Endometrium (tissue), 2 donors: Measurements from ENCODE around the gene TGM5.
"Not testable (repeated sequence)": the region's sequence is repeated elsewhere in the genome, so short reads cannot be mapped to it uniquely, and the experiment has no call there.

Experiments used
- FAIRE-seq: peaks from 2 replicates; lab custom pipeline; 2012; peaks lifted over from hg19 to GRCh38; lab: Jason Lieb, UNC
- donor health status: control.
- donor health status: control.

TGM5 gene

GRCh38 chr15:43275740-43276562 is 9.2 kb upstream of the TGM5 start:
- FAIRE-seq: no peak

- FAIRE-seq: no peak
These were observed 7.4 kb upstream of the TGM5 start for GRCh38 chr15:43274136-43274535.

GRCh38 chr15:43273243-43273642 is 6.5 kb upstream of the TGM5 start:
- no peak for FAIRE-seq

GRCh38 chr15:43271908-43272307 is 5.2 kb upstream of the TGM5 start:
- not testable (repeated sequence) for FAIRE-seq

GRCh38 chr15:43270676-43271306 is 4.1 kb upstream of the TGM5 start:
- no peak for FAIRE-seq

- FAIRE-seq: no peak
These were observed 3.5 kb upstream of the TGM5 start for GRCh38 chr15:43270113-43270665.

GRCh38 chr15:43268111-43269105 is 1.7 kb upstream of the TGM5 start:
- no peak for FAIRE-seq

GRCh38 chr15:43267439-43267838 is 711 bp upstream of the TGM5 start:
- FAIRE-seq: no peak

- FAIRE-seq: no peak
These were observed 342 bp downstream of the TGM5 start for GRCh38 chr15:43266386-43266785.

- FAIRE-seq: no peak
These were observed 6.6 kb downstream of the TGM5 start for GRCh38 chr15:43260011-43260615.

GRCh38 chr15:43258781-43259180 is 7.9 kb downstream of the TGM5 start:
- FAIRE-seq: no peak

- FAIRE-seq: no peak
These were observed 10.4 kb downstream of the TGM5 start for GRCh38 chr15:43256341-43256740.

- no peak for FAIRE-seq
These were observed 11.4 kb downstream of the TGM5 start for GRCh38 chr15:43255376-43255775.

- no peak for FAIRE-seq
These were observed 13.0 kb downstream of the TGM5 start for GRCh38 chr15:43253431-43254403.

GRCh38 chr15:43251871-43252250 is 14.9 kb downstream of the TGM5 start:
- no peak for FAIRE-seq

- no peak for FAIRE-seq
These were observed 15.4 kb downstream of the TGM5 start for GRCh38 chr15:43251185-43251870.

- no peak for FAIRE-seq
These were observed 15.9 kb downstream of the TGM5 start for GRCh38 chr15:43250785-43251184.

GRCh38 chr15:43249699-43250203 is 17.0 kb downstream of the TGM5 start:
- FAIRE-seq: no peak

- no peak for FAIRE-seq
These were observed 17.5 kb downstream of the TGM5 start for GRCh38 chr15:43249236-43249635.
